ENCODE measurements around the gene MTG2.

DNA sequence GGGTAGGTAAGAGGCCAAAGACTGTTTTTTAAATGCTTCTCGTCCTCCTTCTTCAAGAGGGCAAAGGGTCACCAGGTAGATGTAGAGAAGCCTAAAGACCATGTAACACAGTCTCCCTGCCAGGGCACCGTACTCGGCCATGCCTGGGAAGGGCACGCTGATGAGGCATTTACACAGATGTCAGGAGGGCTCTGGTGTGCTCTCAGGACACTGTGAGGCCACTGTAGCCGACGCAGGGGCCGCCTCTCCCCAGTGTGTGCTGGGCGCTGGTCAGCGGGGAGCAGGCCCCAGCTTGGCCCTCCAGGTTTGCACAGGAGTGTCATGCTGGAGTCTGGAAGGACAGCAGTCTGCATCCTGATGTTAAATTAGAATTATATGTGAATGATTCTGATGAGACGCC lies 7.1 kb upstream of the MTG2 start:
- TF ChIP-seq, protein P1, sequence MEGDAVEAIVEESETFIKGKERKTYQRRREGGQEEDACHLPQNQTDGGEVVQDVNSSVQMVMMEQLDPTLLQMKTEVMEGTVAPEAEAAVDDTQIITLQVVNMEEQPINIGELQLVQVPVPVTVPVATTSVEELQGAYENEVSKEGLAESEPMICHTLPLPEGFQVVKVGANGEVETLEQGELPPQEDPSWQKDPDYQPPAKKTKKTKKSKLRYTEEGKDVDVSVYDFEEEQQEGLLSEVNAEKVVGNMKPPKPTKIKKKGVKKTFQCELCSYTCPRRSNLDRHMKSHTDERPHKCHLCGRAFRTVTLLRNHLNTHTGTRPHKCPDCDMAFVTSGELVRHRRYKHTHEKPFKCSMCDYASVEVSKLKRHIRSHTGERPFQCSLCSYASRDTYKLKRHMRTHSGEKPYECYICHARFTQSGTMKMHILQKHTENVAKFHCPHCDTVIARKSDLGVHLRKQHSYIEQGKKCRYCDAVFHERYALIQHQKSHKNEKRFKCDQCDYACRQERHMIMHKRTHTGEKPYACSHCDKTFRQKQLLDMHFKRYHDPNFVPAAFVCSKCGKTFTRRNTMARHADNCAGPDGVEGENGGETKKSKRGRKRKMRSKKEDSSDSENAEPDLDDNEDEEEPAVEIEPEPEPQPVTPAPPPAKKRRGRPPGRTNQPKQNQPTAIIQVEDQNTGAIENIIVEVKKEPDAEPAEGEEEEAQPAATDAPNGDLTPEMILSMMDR (conservative IDR thresholded peaks at IDR 0.05; ENCODE audit: low read depth in 2 of 2), result no peak
- TF ChIP-seq, protein P2, sequence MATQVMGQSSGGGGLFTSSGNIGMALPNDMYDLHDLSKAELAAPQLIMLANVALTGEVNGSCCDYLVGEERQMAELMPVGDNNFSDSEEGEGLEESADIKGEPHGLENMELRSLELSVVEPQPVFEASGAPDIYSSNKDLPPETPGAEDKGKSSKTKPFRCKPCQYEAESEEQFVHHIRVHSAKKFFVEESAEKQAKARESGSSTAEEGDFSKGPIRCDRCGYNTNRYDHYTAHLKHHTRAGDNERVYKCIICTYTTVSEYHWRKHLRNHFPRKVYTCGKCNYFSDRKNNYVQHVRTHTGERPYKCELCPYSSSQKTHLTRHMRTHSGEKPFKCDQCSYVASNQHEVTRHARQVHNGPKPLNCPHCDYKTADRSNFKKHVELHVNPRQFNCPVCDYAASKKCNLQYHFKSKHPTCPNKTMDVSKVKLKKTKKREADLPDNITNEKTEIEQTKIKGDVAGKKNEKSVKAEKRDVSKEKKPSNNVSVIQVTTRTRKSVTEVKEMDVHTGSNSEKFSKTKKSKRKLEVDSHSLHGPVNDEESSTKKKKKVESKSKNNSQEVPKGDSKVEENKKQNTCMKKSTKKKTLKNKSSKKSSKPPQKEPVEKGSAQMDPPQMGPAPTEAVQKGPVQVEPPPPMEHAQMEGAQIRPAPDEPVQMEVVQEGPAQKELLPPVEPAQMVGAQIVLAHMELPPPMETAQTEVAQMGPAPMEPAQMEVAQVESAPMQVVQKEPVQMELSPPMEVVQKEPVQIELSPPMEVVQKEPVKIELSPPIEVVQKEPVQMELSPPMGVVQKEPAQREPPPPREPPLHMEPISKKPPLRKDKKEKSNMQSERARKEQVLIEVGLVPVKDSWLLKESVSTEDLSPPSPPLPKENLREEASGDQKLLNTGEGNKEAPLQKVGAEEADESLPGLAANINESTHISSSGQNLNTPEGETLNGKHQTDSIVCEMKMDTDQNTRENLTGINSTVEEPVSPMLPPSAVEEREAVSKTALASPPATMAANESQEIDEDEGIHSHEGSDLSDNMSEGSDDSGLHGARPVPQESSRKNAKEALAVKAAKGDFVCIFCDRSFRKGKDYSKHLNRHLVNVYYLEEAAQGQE (IDR thresholded peaks at IDR 0.05; ENCODE audit: unreplicated experiment), result no peak

All from GM23338 (cell line).